PFSK-1 (cell line): ENCODE results near the gene CAMTA1.

Experiments
- FOXP2 ChIP-seq: optimal IDR thresholded peaks from 2 replicates; pipeline ENCODE3; 2011; ENCODE audit warnings: borderline replicate concordance, control low read depth, inconsistent platforms; ENCODE audit not compliant: insufficient read depth; ENCODE audit errors: extremely low read length, extremely low read depth
- POLR2AphosphoS5 ChIP-seq: IDR thresholded peaks from 2 replicates; pipeline ENCODE4 v1.6.1; 2012; ENCODE audit warnings: low read depth, mild to moderate bottlenecking, control low read depth, low read length, moderate library complexity
- SIN3A ChIP-seq: IDR thresholded peaks from 2 replicates; pipeline ENCODE4 v1.6.1; 2012; ENCODE audit warnings: mild to moderate bottlenecking, low read length, moderate library complexity, borderline replicate concordance; ENCODE audit not compliant: insufficient read depth
- TAF1 ChIP-seq: IDR thresholded peaks from 2 replicates; pipeline ENCODE4 v1.6.1; 2012; ENCODE audit warnings: low read length, control low read depth, borderline replicate concordance; ENCODE audit not compliant: insufficient read depth
- TF ChIP-seq, protein P1 (sequence below), 2 experiments: IDR thresholded peaks; 2 replicates each; pipeline versions ENCODE4 v1.6.1 to v1.8.0; 2011 to 2012; ENCODE audit warnings: low read depth in 2 of 2, low read length in 2 of 2, control low read depth in 1 of 2, inconsistent platforms in 1 of 2, mild to moderate bottlenecking in 1 of 2, moderate library complexity in 1 of 2; ENCODE audit not compliant: insufficient read depth in 1 of 2

DNA sequence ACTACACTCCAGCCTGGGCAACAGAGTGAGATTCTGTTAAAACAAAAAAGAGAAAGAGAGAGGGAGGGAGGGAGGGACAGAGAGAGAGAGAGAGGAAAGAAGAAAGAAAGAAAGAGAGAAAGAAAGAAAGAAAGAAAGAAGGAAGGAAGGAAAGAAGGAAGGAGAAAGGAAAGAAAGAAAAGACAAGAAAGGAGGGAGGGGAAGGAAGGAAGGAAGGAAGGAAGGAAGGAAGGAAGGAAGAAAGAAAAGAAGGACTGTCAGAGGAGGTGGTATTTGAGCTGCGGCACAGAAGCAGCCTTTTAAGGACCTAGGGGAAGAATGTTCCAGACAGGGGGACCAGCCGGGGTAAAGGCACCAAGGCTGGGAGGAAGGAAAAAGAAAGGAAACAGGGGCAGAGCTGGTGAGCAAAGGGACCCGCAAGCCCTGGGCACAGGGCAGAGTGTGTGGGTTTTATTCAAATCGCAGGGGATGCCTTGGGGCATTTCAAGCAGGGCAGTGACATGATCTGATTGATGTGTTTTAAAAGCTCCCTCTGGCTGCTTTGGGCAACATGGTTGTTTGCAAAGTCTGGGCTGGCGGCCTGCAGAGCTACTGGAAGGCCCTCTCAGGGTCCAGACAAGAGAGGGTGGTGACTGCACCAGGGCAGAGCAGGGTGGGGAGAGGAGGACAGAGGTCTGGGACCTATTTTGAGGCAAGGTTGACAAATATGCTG, 808.9 kb downstream of the CAMTA1 start:
- no peak for TF ChIP-seq POLR2AphosphoS5
- TF ChIP-seq, protein P1, sequence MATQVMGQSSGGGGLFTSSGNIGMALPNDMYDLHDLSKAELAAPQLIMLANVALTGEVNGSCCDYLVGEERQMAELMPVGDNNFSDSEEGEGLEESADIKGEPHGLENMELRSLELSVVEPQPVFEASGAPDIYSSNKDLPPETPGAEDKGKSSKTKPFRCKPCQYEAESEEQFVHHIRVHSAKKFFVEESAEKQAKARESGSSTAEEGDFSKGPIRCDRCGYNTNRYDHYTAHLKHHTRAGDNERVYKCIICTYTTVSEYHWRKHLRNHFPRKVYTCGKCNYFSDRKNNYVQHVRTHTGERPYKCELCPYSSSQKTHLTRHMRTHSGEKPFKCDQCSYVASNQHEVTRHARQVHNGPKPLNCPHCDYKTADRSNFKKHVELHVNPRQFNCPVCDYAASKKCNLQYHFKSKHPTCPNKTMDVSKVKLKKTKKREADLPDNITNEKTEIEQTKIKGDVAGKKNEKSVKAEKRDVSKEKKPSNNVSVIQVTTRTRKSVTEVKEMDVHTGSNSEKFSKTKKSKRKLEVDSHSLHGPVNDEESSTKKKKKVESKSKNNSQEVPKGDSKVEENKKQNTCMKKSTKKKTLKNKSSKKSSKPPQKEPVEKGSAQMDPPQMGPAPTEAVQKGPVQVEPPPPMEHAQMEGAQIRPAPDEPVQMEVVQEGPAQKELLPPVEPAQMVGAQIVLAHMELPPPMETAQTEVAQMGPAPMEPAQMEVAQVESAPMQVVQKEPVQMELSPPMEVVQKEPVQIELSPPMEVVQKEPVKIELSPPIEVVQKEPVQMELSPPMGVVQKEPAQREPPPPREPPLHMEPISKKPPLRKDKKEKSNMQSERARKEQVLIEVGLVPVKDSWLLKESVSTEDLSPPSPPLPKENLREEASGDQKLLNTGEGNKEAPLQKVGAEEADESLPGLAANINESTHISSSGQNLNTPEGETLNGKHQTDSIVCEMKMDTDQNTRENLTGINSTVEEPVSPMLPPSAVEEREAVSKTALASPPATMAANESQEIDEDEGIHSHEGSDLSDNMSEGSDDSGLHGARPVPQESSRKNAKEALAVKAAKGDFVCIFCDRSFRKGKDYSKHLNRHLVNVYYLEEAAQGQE (IDR thresholded peaks at IDR 0.05; ENCODE audit: insufficient read depth in 1 of 2, low read depth in 2 of 2, low read length in 2 of 2) = no peak
- no peak for TF ChIP-seq FOXP2
- TF ChIP-seq TAF1 = no peak
- TF ChIP-seq SIN3A = no peak
